Caco-2 (cell line): ENCODE measurements around the gene NRM. TPM values are rescaled to one million over a fixed set of nuclear protein-coding genes. Genes with fewer than 3 reads are reported as not detected.

ENCODE experiments used
- BruUV-seq: library from RNA; stranded (reverse); fragments of 400-500 nt; replicated peaks from 2 replicates; lab custom pipeline; 2021; lab: Mats Ljungman, UMichigan
- CTCF ChIA-PET: fragments of 300-600 bp; sonication (Branson Sonifier 250); formaldehyde crosslinking; loops from one replicate; lab custom pipeline; 2022; ENCODE audit warnings: antibody characterized with exemption; lab: Charles Lee
- POLR2A ChIA-PET: fragments of 300-600 bp; sonication (Branson Sonifier 250); formaldehyde crosslinking; loops from one replicate; lab custom pipeline; 2022; ENCODE audit warnings: antibody characterized with exemption; lab: Charles Lee
- DNase-seq, 2 experiments: peaks; one replicate each; pipeline versions ENCODE4 v3.0.0 to v3.0.0-alpha.2; 2020 to 2022
- H3K27me3 ChIP-seq: replicated peaks from 2 replicates; pipeline ENCODE4 v1.6.0; 2011; ENCODE audit warnings: low read length; ENCODE audit not compliant: control insufficient read depth, insufficient read depth
- H3K36me3 ChIP-seq: 2 replicates; pipeline ENCODE4 v1.5.1; 2011; ENCODE audit warnings: low read length; ENCODE audit not compliant: control insufficient read depth, insufficient read depth
- H3K4me1 ChIP-seq: fragments of 250-450 bp; sonication (Bioruptor Pico); 2 replicates; pipeline ENCODE4 v1.5.1; 2020; ENCODE audit warnings: mild to moderate bottlenecking
- H3K4me3 ChIP-seq: 2 replicates; pipeline ENCODE4 v1.5.1; 2011; ENCODE audit warnings: low read depth, mild to moderate bottlenecking, control low read depth, low read length
- H3K9me3 ChIP-seq: fragments of 250-450 bp; sonication (Bioruptor Pico); 2 replicates; pipeline ENCODE4 v1.5.1; 2020; ENCODE audit warnings: mild to moderate bottlenecking, moderate library complexity
- H3K27ac Mint-ChIP-seq: one replicate; pipeline ENCODE4 v1.8.0; 2022; ENCODE audit warnings: mixed read lengths; ENCODE audit not compliant: unreplicated experiment
- H3K27me3 Mint-ChIP-seq: one replicate; pipeline ENCODE4 v1.8.0; 2022; ENCODE audit warnings: mixed read lengths; ENCODE audit not compliant: insufficient read depth, unreplicated experiment
- H3K36me3 Mint-ChIP-seq: one replicate; pipeline ENCODE4 v1.8.0; 2022; ENCODE audit warnings: mild to moderate bottlenecking, mixed read lengths; ENCODE audit not compliant: insufficient read depth, unreplicated experiment
- H3K4me1 Mint-ChIP-seq: one replicate; pipeline ENCODE4 v1.8.0; 2022; ENCODE audit warnings: low read depth, mixed read lengths; ENCODE audit not compliant: unreplicated experiment
- H3K4me3 Mint-ChIP-seq: one replicate; pipeline ENCODE4 v1.8.0; 2022; ENCODE audit warnings: mild to moderate bottlenecking, moderate library complexity, mixed read lengths; ENCODE audit not compliant: unreplicated experiment
- H3K9me3 Mint-ChIP-seq: one replicate; pipeline ENCODE4 v1.8.0; 2022; ENCODE audit warnings: mixed read lengths; ENCODE audit not compliant: unreplicated experiment
- CTCF ChIP-seq, 2 experiments: fragments of 200-600 bp in 1 of 2; IDR thresholded peaks; 1 replicate in 1 of 2; 2 replicates in 1 of 2; pipeline versions ENCODE4 v1.5.1 to v1.8.0; 2011 to 2022; ENCODE audit warnings: antibody characterized with exemption in 1 of 2, control low read depth in 1 of 2, inconsistent platforms in 1 of 2, low read depth in 1 of 2, low read length in 1 of 2, mild to moderate bottlenecking in 1 of 2, moderate library complexity in 1 of 2; ENCODE audit not compliant: insufficient read depth in 1 of 2, severe bottlenecking in 1 of 2, unreplicated experiment in 1 of 2
- intact Hi-C: fragments of 100-400 bp; cut with micrococcal nuclease; formaldehyde crosslinking; loops from one replicate; pipeline ENCODE4 v1.10.0; 2022; ENCODE audit not compliant: unreplicated experiment
- total RNA-seq: library from RNA; stranded (reverse); gene quantifications from 2 replicates; pipeline ENCODE4 v1.2.3, GENCODE V29; 2022

NRM gene
- total RNA-seq, 1 experiment from 2014 or later: 31.7 TPM

GRCh38 chr6:30644769-30645168 is 46.0 kb downstream of the NRM start:
- H3K36me3 ChIP-seq: peaks cover 3% of the 10 kb centered on the region
- H3K36me3 Mint-ChIP-seq: peaks cover 53% of the 10 kb centered on the region
- intact Hi-C loops: no loop called here
- POLR2A ChIA-PET: interaction anchor here (0.6 kb wide), 1 partner anchor 177 kb away, joined by 4 read pairs; no protein-coding TSS in a partner anchor
- CTCF ChIA-PET: interaction anchor here (0.6 kb wide), 1 partner anchor 487 kb away, joined by 7 read pairs; no protein-coding TSS in a partner anchor
- H3K4me3 ChIP-seq: no peak overlapping the region
- H3K4me1 Mint-ChIP-seq: peaks cover 25% of the 10 kb centered on the region
- peaks cover 4% of the 10 kb centered on the region; the same call in 1 of the 2 replicates for H3K4me1 ChIP-seq
- no peaks in the 10 kb centered on the region for H3K27me3 ChIP-seq
- no peak overlapping the region for H3K27ac Mint-ChIP-seq
- BruUV-seq: no TSS peak
- no peak for DNase-seq
- no peaks in the 10 kb centered on the region for H3K9me3 Mint-ChIP-seq
- TF ChIP-seq CTCF (IDR thresholded peaks at IDR 0.05; ENCODE audit: insufficient read depth in 1 of 2, low read depth in 1 of 2, low read length in 1 of 2, severe bottlenecking in 1 of 2, unreplicated experiment in 1 of 2): no peak
- no peak overlapping the region for H3K4me3 Mint-ChIP-seq
- no peaks in the 10 kb centered on the region for H3K9me3 ChIP-seq
- no peaks in the 10 kb centered on the region for H3K27me3 Mint-ChIP-seq

- no peaks in the 10 kb centered on the region for H3K27me3 ChIP-seq
- no peak overlapping the region for H3K4me3 ChIP-seq
- ChIA-PET CTCF (no interaction called here), POLR2A (interaction anchor here (0.6 kb wide), 1 partner anchor 29 kb away, joined by 3 read pairs; no protein-coding TSS in a partner anchor)
- no peak overlapping the region for H3K4me3 Mint-ChIP-seq
- DNase-seq: no peak
- H3K36me3 Mint-ChIP-seq: peaks cover 53% of the 10 kb centered on the region
- peaks cover 3% of the 10 kb centered on the region for H3K36me3 ChIP-seq
- BruUV-seq: no TSS peak
- H3K27ac Mint-ChIP-seq: peak overlapping the region; percentile 21
- H3K27me3 Mint-ChIP-seq: no peaks in the 10 kb centered on the region
- no peaks in the 10 kb centered on the region for H3K9me3 Mint-ChIP-seq
- intact Hi-C loops: no loop called here
- peaks cover 25% of the 10 kb centered on the region for H3K4me1 Mint-ChIP-seq
- H3K4me1 ChIP-seq: peaks cover 4% of the 10 kb centered on the region; the same call in 1 of the 2 replicates
- no peak for TF ChIP-seq CTCF (IDR thresholded peaks at IDR 0.05; ENCODE audit: insufficient read depth in 1 of 2, low read depth in 1 of 2, low read length in 1 of 2, severe bottlenecking in 1 of 2, unreplicated experiment in 1 of 2)
- no peaks in the 10 kb centered on the region for H3K9me3 ChIP-seq
Observed at GRCh38 chr6:30643656-30644055, 47.1 kb downstream of the NRM start.

GRCh38 chr6:30641048-30641447 is 49.7 kb downstream of the NRM start:
- TF ChIP-seq CTCF (IDR thresholded peaks at IDR 0.05; ENCODE audit: insufficient read depth in 1 of 2, low read depth in 1 of 2, low read length in 1 of 2, severe bottlenecking in 1 of 2, unreplicated experiment in 1 of 2): no peak
- no peaks in the 10 kb centered on the region for H3K9me3 Mint-ChIP-seq
- H3K36me3 Mint-ChIP-seq: peaks cover 40% of the 10 kb centered on the region
- no peak overlapping the region for H3K4me3 Mint-ChIP-seq
- Histone ChIP-seq H3K27me3 (no peaks in the 10 kb centered on the region), H3K36me3 (peaks cover 3% of the 10 kb centered on the region), H3K4me1 (peaks cover 4% of the 10 kb centered on the region; the same call in 1 of the 2 replicates), H3K4me3 (no peak overlapping the region), H3K9me3 (no peaks in the 10 kb centered on the region)
- intact Hi-C loops: no loop called here
- ChIA-PET CTCF (interaction anchor here (0.6 kb wide), 1 partner anchor 15 kb away, joined by 9 read pairs; no protein-coding TSS in a partner anchor), POLR2A (interaction anchor here (0.6 to 1.3 kb wide), 3 partner anchors 26 to 1305 kb away, joined by 3 to 6 read pairs (median 4); partner anchors contain the start of gene CFB)
- TSS peak; percentile 16 for BruUV-seq
- peak overlapping the region; percentile 84 for H3K27ac Mint-ChIP-seq
- no peaks in the 10 kb centered on the region for H3K27me3 Mint-ChIP-seq
- no peak for DNase-seq
- H3K4me1 Mint-ChIP-seq: peaks cover 19% of the 10 kb centered on the region
